Measurements from ENCODE around the gene TMEM54. TPM values are rescaled to one million over a fixed set of nuclear protein-coding genes. Genes with fewer than 3 reads are reported as not detected.

TMEM54 gene
- total RNA-seq, 4 donors from 2014 or later = 13.1 to 41.4 (median 26.3) TPM

DNA sequence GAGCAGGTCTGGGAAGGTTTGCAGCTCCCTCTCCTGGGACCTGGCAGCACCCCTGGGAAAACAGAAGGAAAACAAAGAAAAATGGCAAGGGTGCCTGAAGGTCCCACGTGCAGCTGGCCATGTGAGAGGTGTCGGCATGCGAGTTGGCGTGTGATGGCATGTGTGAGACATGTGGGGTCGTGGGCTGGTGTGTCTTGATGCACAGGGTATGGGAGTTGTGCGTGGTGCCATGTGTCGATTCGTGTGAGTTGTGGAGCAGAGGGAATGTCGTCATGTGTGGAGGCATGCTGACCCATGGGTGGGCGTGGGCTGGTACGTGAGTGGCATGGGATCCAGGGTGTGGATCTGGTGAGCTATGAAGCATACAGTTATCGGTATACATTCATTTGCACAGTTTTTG, 13.6 kb downstream of the TMEM54 start:
- peaks cover 0 to 94% of the 10 kb centered on the region in 2 donors for H3K27me3 ChIP-seq
- DNase-seq (ENCODE audit: low spot score in 2 of 2) = no peak
- 74 to 78% methylated on average over 12 of the region's 12 CpGs for WGBS, 2 donors

DNA sequence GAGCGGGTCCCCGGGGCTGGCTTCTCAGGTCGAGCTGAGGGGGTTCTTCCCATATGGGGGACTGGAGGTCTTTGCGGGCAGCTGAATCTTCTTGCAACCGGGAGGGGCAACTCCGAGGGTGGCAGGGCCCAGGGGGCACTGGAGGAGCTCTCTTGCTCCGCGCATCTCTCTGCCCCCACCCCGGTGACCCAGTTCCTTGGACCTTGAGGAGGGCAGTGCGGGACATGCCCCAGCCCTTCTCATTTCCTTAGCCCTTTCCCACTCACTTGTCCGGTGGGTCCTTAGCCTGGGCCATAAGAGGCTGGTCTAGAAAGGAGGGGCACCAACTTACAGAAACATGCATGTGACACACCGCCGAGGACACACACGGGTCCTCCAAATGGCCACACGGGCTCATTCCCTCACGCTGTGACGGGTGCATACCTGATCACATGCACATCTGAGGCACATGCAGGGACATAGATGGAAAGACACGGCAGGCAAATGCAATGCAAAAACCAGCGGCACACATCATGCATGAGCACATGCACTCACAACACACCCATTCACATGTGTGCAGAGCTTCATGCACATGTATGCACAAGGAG, 14.3 kb downstream of the TMEM54 start:
- Histone ChIP-seq H3K36me3 (no peaks in the 10 kb centered on the region), H3K9me3 (no peaks in the 10 kb centered on the region), H3K27me3 (peaks cover 0 to 89% of the 10 kb centered on the region in 2 donors), H3K4me3 (no peak overlapping the region), H3K4me1 (peaks cover 0 to 17% (median 0%) of the 10 kb centered on the region in 4 donors), H3K27ac (no peak overlapping the region)
- DNase-seq (ENCODE audit: low spot score in 2 of 2) = no peak
- TF ChIP-seq CTCF (IDR thresholded peaks at IDR 0.05) (no peak), POLR2A (IDR thresholded peaks at IDR 0.05) (no peak), EP300 (IDR thresholded peaks at IDR 0.05) (no peak)
- 45 to 48% methylated on average over 16 to 18 of the region's 19 CpGs for WGBS, 2 donors

More for the DNA sequence above, 13.6 kb downstream of the TMEM54 start:
- Histone ChIP-seq H3K27ac (no peak overlapping the region), H3K36me3 (no peaks in the 10 kb centered on the region), H3K4me3 (no peak overlapping the region), H3K9me3 (no peaks in the 10 kb centered on the region), H3K4me1 (peaks cover 0 to 14% (median 0%) of the 10 kb centered on the region in 4 donors)
- no peak for TF ChIP-seq POLR2A (IDR thresholded peaks at IDR 0.05)
- TF ChIP-seq EP300 (IDR thresholded peaks at IDR 0.05) = no peak
- TF ChIP-seq CTCF (IDR thresholded peaks at IDR 0.05) = no peak

DNA sequence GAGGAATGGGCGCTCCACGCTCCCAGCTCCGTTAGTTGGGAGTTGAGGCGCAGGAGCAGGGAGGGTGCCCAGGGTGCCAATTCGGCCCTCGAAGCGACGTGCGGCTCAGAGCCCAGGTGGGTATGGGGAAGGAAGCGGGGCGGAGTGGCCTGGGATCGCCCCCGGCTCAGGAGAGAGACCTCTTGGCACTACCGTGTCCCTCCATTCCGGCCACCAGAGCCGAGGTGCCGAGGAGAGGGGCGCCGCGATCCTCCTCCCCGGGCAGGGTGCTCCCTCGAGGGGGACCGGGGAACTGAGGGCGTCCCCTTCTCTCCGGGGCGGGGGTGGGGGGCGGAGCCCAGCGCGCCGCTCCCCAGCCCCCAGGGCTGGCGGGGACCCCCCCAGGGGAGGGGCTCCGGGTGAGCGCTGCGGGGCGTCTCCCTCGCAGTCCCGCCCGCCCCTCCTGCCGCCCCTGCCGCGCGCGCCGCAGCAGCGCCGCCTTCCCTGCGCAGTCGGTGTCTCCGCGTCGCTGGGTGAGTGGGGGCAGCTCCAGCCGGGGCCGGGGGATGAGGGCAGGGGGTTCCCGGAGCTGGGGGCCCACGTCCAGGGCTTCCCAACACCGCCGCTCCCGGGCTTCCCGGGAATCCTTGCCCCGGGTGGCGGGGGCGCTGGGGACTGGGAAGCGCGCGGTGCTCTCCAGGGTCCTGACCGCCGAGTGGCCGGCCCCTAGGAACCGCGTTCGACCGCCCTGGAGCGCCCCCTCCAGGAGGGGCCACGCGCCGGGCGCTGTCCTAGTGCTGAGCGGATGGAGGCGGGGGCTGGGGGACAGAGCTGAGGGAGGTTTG, 15.0 kb downstream of the TMEM54 start, which contains the start of gene HPCA:
HPCA (plus strand) TSS at position 488 of the 824 bp plus-strand sequence. CDS start 2,408 bp downstream, outside the sequence.
- Histone ChIP-seq H3K36me3 (no peaks in the 10 kb centered on the region), H3K4me1 (peaks cover 0 to 17% (median 0%) of the 10 kb centered on the region in 4 donors), H3K9me3 (no peaks in the 10 kb centered on the region), H3K27me3 (peaks cover 0 to 82% of the 10 kb centered on the region in 2 donors), H3K4me3 (no peak within 1 kb of the TSS), H3K27ac (no peak within 1 kb of the TSS)
- TF ChIP-seq POLR2A (IDR thresholded peaks at IDR 0.05) (no peak), CTCF (IDR thresholded peaks at IDR 0.05) (peak in 2 of 5 experiments; percentile 8 to 11), EP300 (IDR thresholded peaks at IDR 0.05) (no peak)
- WGBS, 2 donors = 3 to 13% methylated on average over 20 to 29 of the region's 79 CpGs
- DNase-seq (ENCODE audit: low spot score in 2 of 2) = no peak

- 21 to 23% methylated on average over 8 of the region's 8 CpGs for WGBS, 2 donors
- DNase-seq (ENCODE audit: low spot score in 2 of 2) = no peak
- TF ChIP-seq EP300 (IDR thresholded peaks at IDR 0.05) (no peak), POLR2A (IDR thresholded peaks at IDR 0.05) (no peak), CTCF (IDR thresholded peaks at IDR 0.05) (no peak)
- peaks cover 0 to 17% (median 0%) of the 10 kb centered on the region in 4 donors for H3K4me1 ChIP-seq
- no peaks in the 10 kb centered on the region for H3K36me3 ChIP-seq
- H3K4me3 ChIP-seq = no peak overlapping the region
- H3K27ac ChIP-seq = no peak overlapping the region
- no peaks in the 10 kb centered on the region for H3K9me3 ChIP-seq
- peaks cover 0 to 76% of the 10 kb centered on the region in 2 donors for H3K27me3 ChIP-seq
These were observed 15.5 kb downstream of the TMEM54 start for GRCh38 chr1:32885676-32886003.

GRCh38 chr1:32884726-32885125, 16.5 kb downstream of the TMEM54 start:
- WGBS, 2 donors = 25 to 51% methylated on average over 4 to 11 of the region's 12 CpGs
- Histone ChIP-seq H3K9me3 (no peaks in the 10 kb centered on the region), H3K4me3 (no peak overlapping the region), H3K4me1 (peaks cover 0 to 17% (median 0%) of the 10 kb centered on the region in 4 donors), H3K27me3 (peaks cover 0 to 69% of the 10 kb centered on the region in 2 donors), H3K36me3 (no peaks in the 10 kb centered on the region), H3K27ac (no peak overlapping the region)
- TF ChIP-seq EP300 (IDR thresholded peaks at IDR 0.05) (no peak), POLR2A (IDR thresholded peaks at IDR 0.05) (no peak), CTCF (IDR thresholded peaks at IDR 0.05) (no peak)
- no peak for DNase-seq (ENCODE audit: low spot score in 2 of 2)
